Right cardiac atrium (tissue), 5 donors: ENCODE results near the gene GPER1. TPM values are rescaled to one million over a fixed set of nuclear protein-coding genes. Genes with fewer than 3 reads are reported as not detected.

Experiments used
- ATAC-seq, 2 donors: fragments of 200-7000 bp; cut with Tn5 transposase; one replicate each; pipeline versions ENCODE4 v1.8.0 to v1.9.1; 2020; ENCODE audit warnings: moderate library complexity in 2 of 2, mild to moderate bottlenecking in 1 of 2
- DNase-seq, 3 donors: peaks; one replicate each; pipeline ENCODE4 v3.0.0-alpha.2; 2020
- H3K27ac ChIP-seq: one replicate; pipeline ENCODE4 v1.5.1; 2013; ENCODE audit warnings: mild to moderate bottlenecking, low read length, control low read depth, moderate library complexity
- H3K27me3 ChIP-seq: one replicate; pipeline ENCODE4 v1.6.1; 2013; ENCODE audit not compliant: control insufficient read depth, insufficient read depth
- H3K4me1 ChIP-seq: one replicate; pipeline ENCODE4 v1.6.1; 2013; ENCODE audit warnings: low read length; ENCODE audit not compliant: control insufficient read depth, insufficient read depth
- H3K4me3 ChIP-seq: one replicate; pipeline ENCODE4 v1.5.1; 2013; ENCODE audit warnings: low read length, control low read depth
- H3K9me3 ChIP-seq: one replicate; pipeline ENCODE4 v1.6.1; 2013; ENCODE audit warnings: low read length; ENCODE audit not compliant: control insufficient read depth
- WGBS: extraction: QIAGEN DNeasy Blood & Tissue Kit; methylation state at CpG from one replicate; pipeline ENCODE4 v1.1.7; 2013; 5-methylcytosine and 5-hydroxymethylcytosine counted together
- intact Hi-C, 4 donors: fragments of 100-400 bp; cut with DNase I; formaldehyde crosslinking; loops; one replicate each; pipeline versions ENCODE4 v1.11.0 to v1.14.0; 2022 to 2023
- polyA plus RNA-seq: library from polyadenylated mRNA; stranded (reverse); fragments of 200-250 nt; gene quantifications from one replicate; pipeline ENCODE4 v1.2.3, GENCODE V29; 2013
- total RNA-seq, 4 donors: library from RNA; stranded (reverse); fragmentation: NEBNext Ultra II Directional; extraction: Animal tissue kit (Norgen Biotek cat#: 25700); gene quantifications; one replicate each; pipeline ENCODE4 v1.2.1, GENCODE V29; 2021
- donor health status: healthy with polysubstance abuse.
- donor health status: DM: no; HTN: yes; CAD: no.
- donor health status: DM: no; HTN: no; CAD: no.
- donor health status: DM: no; HTN: yes; CAD: no; lungs with severe emphysema.
- donor health status: DM: yes; HTN: yes; CAD: no.

Gene GPER1
- total and polyA plus RNA-seq, 5 donors, result 3.0 to 6.7 (median 4.3) TPM

DNA sequence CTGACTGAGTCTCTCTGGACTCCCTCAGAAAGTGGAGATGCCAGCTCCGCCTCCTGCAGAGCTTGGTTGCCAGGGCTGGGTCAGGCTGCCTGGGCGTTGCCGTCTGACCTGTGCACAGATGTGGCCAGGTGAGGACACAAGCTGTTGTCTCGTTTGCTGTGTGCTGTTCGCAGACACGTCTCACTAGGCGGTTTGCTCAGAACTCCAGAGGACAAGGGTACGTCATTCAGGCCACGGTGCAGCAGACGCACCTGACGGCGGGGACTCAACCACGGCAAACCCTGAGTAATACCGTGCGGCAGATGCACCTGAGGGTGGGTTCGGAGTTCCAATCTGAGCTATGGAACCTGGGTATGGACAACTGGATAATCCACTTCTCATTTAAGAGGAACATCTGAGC lies 11.7 kb downstream of the GPER1 start:
- intact Hi-C loops, result loop anchor here in 1 of 4 donors (5.0 kb wide), 1 partner anchor 38 kb away; a partner anchor contains a TSS
- Histone ChIP-seq H3K4me3 (no peak overlapping the region), H3K27ac (no peak overlapping the region), H3K9me3 (no peaks in the 10 kb centered on the region), H3K4me1 (no peaks in the 10 kb centered on the region), H3K27me3 (no peaks in the 10 kb centered on the region)
- WGBS, result 96% methylated on average over 16 of the region's 16 CpGs
- DNase-seq, result peak in 1 of 3 donors; percentile 24
- no peak for ATAC-seq

DNA sequence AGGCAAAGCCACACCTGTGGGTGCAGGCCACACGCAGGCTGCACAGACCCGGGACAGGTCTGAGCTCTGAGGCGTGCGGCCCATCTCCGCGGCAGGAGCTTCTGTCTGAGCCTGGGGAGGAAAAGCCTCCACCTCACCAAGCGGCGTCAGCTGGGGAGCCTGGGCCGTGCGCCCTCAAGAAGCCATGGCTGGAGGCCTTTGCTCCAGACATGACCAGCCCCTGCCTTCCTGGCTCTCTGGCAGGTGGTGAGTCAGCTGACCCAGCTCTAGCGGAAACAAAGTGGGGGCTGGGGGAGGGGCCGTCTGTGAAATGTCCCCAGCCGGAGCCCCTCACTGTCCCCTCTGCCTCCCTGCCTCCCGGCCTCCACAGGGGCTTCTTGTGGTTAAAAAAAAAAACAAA lies 12.5 kb downstream of the GPER1 start:
- 84% methylated on average over 14 of the region's 14 CpGs for WGBS
- no peaks in the 10 kb centered on the region for H3K9me3 ChIP-seq
- H3K27me3 ChIP-seq, result no peaks in the 10 kb centered on the region
- H3K27ac ChIP-seq, result no peak overlapping the region
- H3K4me3 ChIP-seq, result no peak overlapping the region
- intact Hi-C loops, result no loop called here
- DNase-seq, result peak in 1 of 3 donors; percentile 21
- H3K4me1 ChIP-seq, result no peaks in the 10 kb centered on the region
- no peak for ATAC-seq

DNA sequence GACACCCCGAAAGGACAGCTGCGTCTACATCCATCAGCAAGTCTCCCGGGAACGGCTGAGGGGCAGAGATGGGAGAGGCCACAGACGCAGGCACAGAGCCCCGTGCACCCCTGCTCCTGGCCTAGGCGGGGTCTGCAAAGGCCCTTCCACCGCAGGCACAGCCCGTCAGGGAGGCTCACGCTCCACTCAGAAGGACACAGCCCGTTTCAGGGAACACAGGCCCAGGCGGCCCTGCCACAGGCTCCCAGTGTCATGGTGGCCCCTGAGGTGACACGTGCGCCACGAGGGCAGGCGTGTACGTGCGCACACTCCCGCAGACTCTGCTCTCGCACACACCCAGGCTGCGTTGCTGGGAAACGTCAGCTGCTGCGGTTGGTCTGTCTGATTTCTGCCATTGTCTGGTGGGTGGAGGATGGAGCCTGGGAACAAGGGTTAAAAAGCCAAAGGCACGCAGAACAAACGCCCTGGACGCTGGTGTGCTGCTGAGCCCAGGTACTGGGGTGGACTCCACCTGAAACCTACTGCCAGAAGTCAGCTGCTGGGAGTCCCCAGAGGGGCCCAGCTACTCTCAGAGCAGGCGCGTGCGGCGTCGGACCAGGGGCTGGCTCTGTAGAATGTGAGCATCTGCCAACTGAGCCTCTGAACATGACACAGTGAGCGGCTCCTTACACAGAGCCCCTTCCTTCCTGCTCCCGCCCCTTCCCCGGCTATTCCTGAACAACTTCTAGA lies 13.1 kb downstream of the GPER1 start:
- H3K27me3 ChIP-seq, result no peaks in the 10 kb centered on the region
- WGBS, result 84% methylated on average over 34 of the region's 34 CpGs
- ATAC-seq, result no peak
- H3K4me1 ChIP-seq, result no peaks in the 10 kb centered on the region
- H3K27ac ChIP-seq, result no peak overlapping the region
- H3K4me3 ChIP-seq, result no peak overlapping the region
- DNase-seq, result peak in 2 of 3 donors; percentile 20 to 33
- intact Hi-C loops, result no loop called here
- no peaks in the 10 kb centered on the region for H3K9me3 ChIP-seq

DNA sequence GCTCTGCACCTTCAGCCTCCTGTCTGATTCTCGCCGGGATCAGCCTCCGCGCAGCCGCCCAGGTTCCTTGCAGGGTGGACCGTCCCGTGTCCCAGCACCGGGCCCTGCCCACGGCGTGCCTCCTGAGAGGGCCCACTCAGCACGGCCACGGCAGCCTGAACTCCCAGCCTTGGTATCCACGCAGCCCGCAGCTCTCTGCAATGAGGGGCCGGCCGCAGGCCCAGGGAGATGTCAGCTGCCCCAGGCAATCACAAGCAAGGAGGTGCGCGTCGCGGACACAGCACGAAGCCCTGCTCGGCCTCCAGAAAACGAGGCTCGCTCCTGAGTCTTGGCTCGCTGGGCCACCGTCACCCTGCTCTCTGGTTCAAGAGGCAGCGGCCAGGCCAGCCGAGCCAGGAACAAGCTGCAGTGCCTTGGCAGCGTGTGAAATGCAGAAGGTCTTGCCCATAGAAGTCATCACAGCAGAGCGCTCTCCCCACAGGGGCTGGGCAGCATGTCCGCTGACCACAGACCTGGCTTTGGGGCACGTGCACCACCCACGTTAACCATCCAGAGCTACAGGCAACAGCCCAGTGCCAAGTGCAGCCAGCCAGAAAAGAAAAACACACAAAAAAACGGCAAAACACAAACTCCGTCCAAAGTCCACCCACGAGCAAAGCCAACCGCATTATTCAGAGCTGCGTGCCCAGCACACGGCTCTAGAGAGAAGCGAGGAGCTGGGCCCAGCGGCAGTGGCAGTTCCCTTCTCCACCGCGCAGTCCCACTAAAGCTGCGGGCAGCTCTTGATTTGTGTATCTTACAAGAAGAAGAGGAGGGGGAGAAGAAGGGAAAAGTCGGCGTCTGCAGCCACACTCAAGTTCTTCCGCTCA lies 13.9 kb downstream of the GPER1 start:
- peak in 1 of 3 donors; percentile 46 for DNase-seq
- Histone ChIP-seq H3K27ac (no peak overlapping the region), H3K9me3 (no peaks in the 10 kb centered on the region), H3K27me3 (no peaks in the 10 kb centered on the region), H3K4me1 (no peaks in the 10 kb centered on the region), H3K4me3 (no peak overlapping the region)
- intact Hi-C loops, result no loop called here
- WGBS, result 91% methylated on average over 47 of the region's 47 CpGs
- no peak for ATAC-seq

DNA sequence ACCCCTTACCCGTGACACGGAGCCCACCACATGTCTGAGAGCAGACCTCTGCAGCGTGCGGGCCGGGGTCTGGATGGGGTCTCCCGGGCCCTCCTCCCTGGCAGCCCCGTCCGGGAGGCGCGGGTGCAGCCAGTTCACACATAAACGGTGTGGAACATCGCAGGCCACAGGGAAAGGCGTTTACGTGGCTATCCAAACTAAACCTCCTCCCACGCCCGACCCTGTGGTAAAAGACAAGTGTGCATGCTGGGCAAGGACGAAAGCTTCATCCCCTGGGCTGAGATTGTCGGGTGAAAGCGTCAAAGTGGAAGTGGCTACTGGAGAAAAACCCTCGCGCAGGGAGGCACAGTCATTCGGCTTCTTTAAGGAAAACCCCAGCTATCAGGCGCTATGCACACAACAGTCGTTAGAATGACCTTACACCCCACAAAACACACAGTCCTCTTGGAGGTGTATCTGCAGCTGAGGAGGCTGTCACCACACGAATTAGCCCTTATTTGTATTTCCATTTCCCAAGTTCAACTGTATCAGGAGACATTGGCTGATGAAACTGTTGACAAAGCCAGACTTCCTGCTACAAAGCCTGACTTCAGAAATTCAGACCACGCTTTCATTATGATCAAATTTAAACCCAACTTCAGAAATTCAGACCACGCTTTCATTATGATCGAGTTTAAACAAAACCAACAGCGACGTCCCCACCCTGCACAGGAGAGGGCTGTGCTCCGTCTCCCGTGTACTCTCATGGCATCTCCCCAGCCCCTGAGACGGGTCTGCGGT lies 15.3 kb downstream of the GPER1 start:
- H3K27ac ChIP-seq, result no peak overlapping the region
- ATAC-seq, result peak in 1 of 2 donors; percentile 14
- 83% methylated on average over 34 of the region's 34 CpGs for WGBS

DNA sequence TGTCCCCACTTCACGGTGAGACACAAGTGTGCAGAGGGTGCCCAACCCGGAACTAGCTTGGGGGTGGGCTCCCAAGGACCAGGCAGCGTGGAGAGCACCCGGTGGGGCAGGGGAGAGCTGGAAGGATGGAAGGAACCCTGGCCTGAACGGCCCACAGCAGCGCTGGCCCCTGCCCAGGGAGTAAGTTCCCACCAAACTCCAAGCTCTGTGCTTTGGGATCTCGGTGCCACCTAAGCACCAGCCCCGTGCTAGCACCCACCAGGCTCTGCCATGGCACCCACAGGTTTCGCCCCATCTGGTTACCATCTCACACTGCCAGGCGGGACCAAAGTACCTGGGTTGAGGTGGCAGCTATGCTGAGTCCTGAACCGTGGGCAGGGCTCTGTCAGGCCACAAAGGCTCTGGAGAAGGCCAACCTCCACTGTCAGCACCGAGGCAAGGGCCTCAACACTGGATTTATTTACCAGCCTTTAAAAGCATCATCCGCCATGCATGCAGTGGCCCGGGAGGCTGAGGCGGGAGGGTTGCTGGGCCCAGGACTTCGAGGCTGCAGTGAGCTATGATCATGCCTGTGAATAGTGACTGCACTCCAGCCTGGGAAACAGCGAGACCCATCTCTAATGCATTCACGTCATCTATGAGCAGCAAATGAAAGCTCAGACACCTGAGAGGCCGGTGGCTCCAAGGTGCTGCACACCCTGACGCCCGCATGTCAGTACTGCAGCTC lies 16.0 kb downstream of the GPER1 start:
- Histone ChIP-seq H3K4me1 (no peaks in the 10 kb centered on the region), H3K27me3 (no peaks in the 10 kb centered on the region), H3K9me3 (no peaks in the 10 kb centered on the region), H3K27ac (no peak overlapping the region), H3K4me3 (no peak overlapping the region)
- no peak for ATAC-seq
- peak in 2 of 3 donors; percentile 31 for DNase-seq
- 90% methylated on average over 21 of the region's 21 CpGs for WGBS
- intact Hi-C loops, result no loop called here

More for the DNA sequence above, 15.3 kb downstream of the GPER1 start:
- Histone ChIP-seq H3K4me1 (no peaks in the 10 kb centered on the region), H3K9me3 (no peaks in the 10 kb centered on the region), H3K4me3 (no peak overlapping the region), H3K27me3 (no peaks in the 10 kb centered on the region)
- peak in 2 of 3 donors; percentile 41 to 46 for DNase-seq
- intact Hi-C loops, result no loop called here

DNA sequence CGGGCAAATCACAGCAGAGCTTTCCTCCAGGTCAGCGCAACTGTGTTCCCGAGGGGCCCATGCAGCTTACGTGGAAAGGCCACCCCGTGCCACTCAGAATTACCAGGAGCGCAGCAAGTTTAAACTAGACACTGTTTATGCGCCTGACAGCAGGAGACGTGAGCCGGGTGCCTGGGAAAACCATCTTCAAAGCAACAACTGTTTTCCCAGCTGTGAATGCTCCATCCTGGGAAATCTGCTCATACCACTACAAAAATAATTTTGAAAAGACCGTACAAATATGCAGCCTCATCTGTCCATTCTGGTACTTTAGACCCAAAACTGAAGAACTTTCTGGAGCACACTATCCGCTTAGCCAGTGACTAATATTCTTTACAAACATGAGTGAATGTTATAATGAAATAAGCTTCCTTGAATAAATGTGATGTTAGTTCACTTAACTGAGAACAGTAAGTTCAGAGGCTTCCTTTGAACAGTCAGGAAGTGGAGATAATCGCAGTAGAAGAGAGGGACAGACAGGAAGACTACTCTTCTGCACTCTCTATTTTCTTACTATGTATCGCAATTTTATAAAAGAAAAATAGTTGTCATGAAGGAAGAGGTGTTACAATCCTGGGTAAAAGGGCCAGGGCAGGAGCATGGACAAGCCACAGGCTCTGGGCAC lies 16.7 kb downstream of the GPER1 start:
- ATAC-seq, result no peak
- intact Hi-C loops, result no loop called here
- Histone ChIP-seq H3K4me3 (no peak overlapping the region), H3K27me3 (no peaks in the 10 kb centered on the region), H3K9me3 (no peaks in the 10 kb centered on the region), H3K4me1 (no peaks in the 10 kb centered on the region), H3K27ac (no peak overlapping the region)
- WGBS, result 78% methylated on average over 13 of the region's 13 CpGs
- peak in 1 of 3 donors; percentile 11 for DNase-seq

DNA sequence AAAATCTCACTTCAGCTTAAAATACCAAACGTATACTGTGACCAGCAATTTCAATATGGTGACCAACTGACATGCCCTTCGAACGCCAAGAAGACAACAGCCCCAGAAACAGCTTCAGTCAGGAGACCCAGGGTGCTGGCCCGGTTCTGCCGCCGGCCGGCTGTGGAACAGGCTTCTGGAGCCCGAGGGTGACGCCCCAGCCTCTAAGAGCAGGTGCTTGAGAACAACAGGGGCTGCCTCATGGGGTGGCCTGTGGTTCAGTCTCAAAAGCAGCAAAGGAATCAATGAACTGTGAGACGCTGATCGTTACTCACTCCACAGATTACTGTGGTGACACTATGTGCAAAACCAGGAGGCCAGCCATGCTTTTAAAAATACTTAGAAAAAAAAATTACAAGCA lies 17.3 kb downstream of the GPER1 start:
- Histone ChIP-seq H3K27me3 (no peaks in the 10 kb centered on the region), H3K4me3 (no peak overlapping the region), H3K27ac (no peak overlapping the region), H3K4me1 (no peaks in the 10 kb centered on the region), H3K9me3 (no peaks in the 10 kb centered on the region)
- 93% methylated on average over 11 of the region's 11 CpGs for WGBS
- DNase-seq, result peak in 2 of 3 donors; percentile 11 to 31
- ATAC-seq, result no peak
- intact Hi-C loops, result no loop called here

DNA sequence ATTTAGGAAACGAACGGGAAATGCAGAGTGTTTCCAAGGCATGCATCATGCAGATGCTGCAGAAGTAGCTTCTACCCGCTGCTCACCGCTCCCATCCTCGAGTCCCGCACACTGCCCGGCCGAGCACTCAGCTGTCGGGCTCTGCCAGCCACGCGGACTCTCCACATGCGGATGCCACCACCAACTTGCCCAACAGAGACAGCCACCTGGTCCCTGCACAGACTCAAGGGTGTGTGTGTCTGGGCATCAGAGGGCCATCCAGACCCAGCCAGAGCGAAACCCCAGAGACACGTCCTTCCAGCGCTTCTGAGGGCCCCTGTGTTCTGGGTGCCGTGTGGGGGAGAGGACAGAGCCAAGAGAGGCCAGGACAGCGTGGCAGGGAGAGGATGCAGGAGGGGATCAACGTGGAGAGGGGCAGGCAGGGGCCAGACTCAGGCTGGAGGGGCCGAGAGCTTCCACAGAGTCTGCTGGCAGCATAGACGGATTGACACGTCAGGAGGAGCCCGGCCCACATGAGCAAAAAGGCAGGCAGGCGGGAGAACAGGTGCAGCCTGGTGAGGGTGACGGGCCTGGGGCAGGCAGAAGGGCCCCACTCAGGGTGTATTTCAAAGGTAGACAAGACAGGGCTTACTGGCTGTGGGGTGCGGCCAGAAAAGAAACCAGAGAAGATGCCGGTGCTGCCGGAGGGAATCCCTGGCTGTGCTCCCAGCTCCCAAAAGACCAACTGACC lies 18.3 kb downstream of the GPER1 start:
- no peak overlapping the region for H3K27ac ChIP-seq
- WGBS, result 87% methylated on average over 27 of the region's 27 CpGs
- DNase-seq (peak in 2 of 3 donors; percentile 21 to 28), ATAC-seq (no peak)
- H3K4me3 ChIP-seq, result no peak overlapping the region
- H3K27me3 ChIP-seq, result no peaks in the 10 kb centered on the region
- H3K4me1 ChIP-seq, result no peaks in the 10 kb centered on the region
- intact Hi-C loops, result no loop called here
- H3K9me3 ChIP-seq, result no peaks in the 10 kb centered on the region
